ENCODE data around the gene EPS8L1. TPM values are rescaled to one million over a fixed set of nuclear protein-coding genes. Genes with fewer than 3 reads are reported as not detected.
"Not testable (repeated sequence)": the region's sequence is repeated elsewhere in the genome, so short reads cannot be mapped to it uniquely, and the experiment has no call there.

The EPS8L1 gene
- total RNA-seq: 1 to 10 TPM; 5.1 to 7.6 TPM

GRCh38 chr19:55075371-55075998, at the start of gene EPS8L1:
EPS8L1 (plus strand) TSS chr19:55075869; CDS start chr19:55076445, 576 bp downstream.
- Mint-ChIP-seq H3K36me3 (peaks cover 3% of the 10 kb centered on the region), H3K4me1 (peaks cover 7% of the 10 kb centered on the region), H3K27ac (no peak within 1 kb of the TSS), H3K27me3 (peaks cover 24% of the 10 kb centered on the region), H3K9me3 (no peaks in the 10 kb centered on the region), H3K4me3 (no peak within 1 kb of the TSS)
- POLR2A ChIA-PET: no interaction called here
- ATAC-seq (ENCODE audit: low read depth) (no peak), DNase-seq (no peak)

DNA sequence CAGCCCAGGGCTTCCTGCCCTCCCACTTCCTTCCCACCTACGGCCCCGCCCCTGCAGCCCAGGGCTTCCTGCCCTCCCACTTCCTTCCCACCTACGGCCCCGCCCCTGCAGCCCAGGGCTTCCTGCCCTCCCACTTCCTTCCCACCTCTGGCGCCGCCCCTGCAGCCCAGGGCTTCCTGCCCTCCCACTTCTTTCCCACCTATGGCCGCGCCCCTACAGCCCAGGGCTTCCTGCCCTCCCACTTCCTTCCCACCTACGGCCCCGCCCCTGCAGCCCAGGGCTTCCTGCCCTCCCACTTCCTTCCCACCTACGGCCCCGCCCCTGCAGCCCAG, 48.6 kb upstream of the EPS8L1 start:
- DNase-seq; H3K4me1 Mint-ChIP-seq; H3K4me3 Mint-ChIP-seq; POLR2A ChIA-PET; ATAC-seq (ENCODE audit: low read depth); H3K27me3 Mint-ChIP-seq: not testable (repeated sequence)
- Mint-ChIP-seq H3K9me3 (peaks cover 35% of the 10 kb centered on the region), H3K36me3 (peaks cover 47% of the 10 kb centered on the region), H3K27ac (peak overlapping the region; percentile 48)

- H3K36me3 Mint-ChIP-seq: peaks cover 43% of the 10 kb centered on the region
- H3K4me1 Mint-ChIP-seq: peaks cover 4% of the 10 kb centered on the region
- DNase-seq (no peak), ATAC-seq (ENCODE audit: low read depth) (no peak)
- peak overlapping the region; percentile 48 for H3K27ac Mint-ChIP-seq
- POLR2A ChIA-PET: no interaction called here
- H3K9me3 Mint-ChIP-seq: peaks cover 30% of the 10 kb centered on the region
- no peak overlapping the region for H3K4me3 Mint-ChIP-seq
- no peaks in the 10 kb centered on the region for H3K27me3 Mint-ChIP-seq
Observed at GRCh38 chr19:55027472-55028337, 48.0 kb upstream of the EPS8L1 start.

DNA sequence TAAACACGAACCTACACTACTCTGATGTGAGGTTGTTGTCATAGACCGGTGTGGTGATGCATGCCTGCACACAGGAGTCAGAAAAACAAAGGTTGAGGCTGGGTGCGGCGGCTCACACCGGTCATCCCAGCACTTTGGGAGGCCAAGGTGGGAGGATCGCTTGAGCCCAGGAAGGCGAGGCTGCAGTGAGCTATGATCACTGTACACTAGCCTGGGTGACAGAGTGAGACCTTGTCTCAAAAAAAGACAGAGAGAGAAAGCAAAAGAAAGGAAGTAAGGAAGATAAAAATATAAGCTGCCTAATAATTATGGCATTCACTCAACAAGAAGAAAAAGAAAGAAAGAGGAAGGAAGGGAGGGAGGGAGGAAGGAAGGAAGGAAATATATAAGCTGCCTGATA, 46.9 kb upstream of the EPS8L1 start:
- Mint-ChIP-seq H3K4me3 (no peak overlapping the region), H3K4me1 (peaks cover 4% of the 10 kb centered on the region), H3K27ac (no peak overlapping the region), H3K36me3 (peaks cover 39% of the 10 kb centered on the region), H3K27me3 (no peaks in the 10 kb centered on the region), H3K9me3 (peaks cover 25% of the 10 kb centered on the region)
- DNase-seq: no peak
- POLR2A ChIA-PET: interaction anchor here (0.5 kb wide), 1 partner anchor 8 kb away, joined by 6 read pairs; no protein-coding TSS in a partner anchor
- ATAC-seq (ENCODE audit: low read depth): no peak

- H3K36me3 Mint-ChIP-seq: peaks cover 32% of the 10 kb centered on the region
- ATAC-seq (ENCODE audit: low read depth) (no peak), DNase-seq (no peak)
- H3K4me1 Mint-ChIP-seq: peaks cover 2% of the 10 kb centered on the region
- peaks cover 16% of the 10 kb centered on the region for H3K9me3 Mint-ChIP-seq
- H3K27me3 Mint-ChIP-seq: no peaks in the 10 kb centered on the region
- POLR2A ChIA-PET: no interaction called here
- no peak overlapping the region for H3K27ac Mint-ChIP-seq
- H3K4me3 Mint-ChIP-seq: no peak overlapping the region
Observed at GRCh38 chr19:55031178-55031577, 44.5 kb upstream of the EPS8L1 start.

DNA sequence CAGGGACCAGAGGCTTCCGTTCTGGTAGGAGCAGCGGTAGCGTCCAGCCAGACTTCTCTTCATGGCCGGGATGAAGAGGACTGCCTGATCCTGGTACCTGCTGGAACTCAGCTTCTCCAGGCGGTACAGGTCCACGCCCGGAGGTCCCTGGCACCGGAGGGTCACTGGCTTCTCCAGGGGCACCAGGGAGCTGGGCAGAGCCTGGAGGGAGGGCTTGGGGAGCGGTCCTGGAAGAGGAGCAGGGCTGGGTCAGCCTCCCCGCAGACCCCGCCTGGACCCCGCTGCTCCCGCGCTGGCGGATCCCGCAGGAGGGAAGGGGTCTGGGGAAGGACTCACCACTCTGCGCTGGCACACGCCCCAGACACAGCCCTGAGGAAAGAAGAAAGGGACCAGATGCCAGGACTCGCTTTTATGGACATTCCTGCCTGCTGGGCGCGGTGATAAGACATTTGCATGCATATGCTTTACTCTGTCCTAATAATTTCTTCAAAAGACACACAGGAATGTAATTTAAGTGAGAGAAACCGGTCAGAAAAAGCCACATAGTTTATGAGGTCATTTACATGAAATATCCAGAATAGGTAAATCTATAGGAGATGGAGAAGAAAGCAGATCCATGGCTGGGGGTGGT, 43.4 kb upstream of the EPS8L1 start:
- H3K9me3 Mint-ChIP-seq: peaks cover 15% of the 10 kb centered on the region
- ATAC-seq (ENCODE audit: low read depth): no peak
- no peak overlapping the region for H3K4me3 Mint-ChIP-seq
- no peaks in the 10 kb centered on the region for H3K27me3 Mint-ChIP-seq
- POLR2A ChIA-PET: interaction anchor here (0.6 kb wide), 1 partner anchor 870 kb away, joined by 3 read pairs; no protein-coding TSS in a partner anchor
- peaks cover 31% of the 10 kb centered on the region for H3K36me3 Mint-ChIP-seq
- no peaks in the 10 kb centered on the region for H3K4me1 Mint-ChIP-seq
- no peak for DNase-seq
- H3K27ac Mint-ChIP-seq: no peak overlapping the region

DNA sequence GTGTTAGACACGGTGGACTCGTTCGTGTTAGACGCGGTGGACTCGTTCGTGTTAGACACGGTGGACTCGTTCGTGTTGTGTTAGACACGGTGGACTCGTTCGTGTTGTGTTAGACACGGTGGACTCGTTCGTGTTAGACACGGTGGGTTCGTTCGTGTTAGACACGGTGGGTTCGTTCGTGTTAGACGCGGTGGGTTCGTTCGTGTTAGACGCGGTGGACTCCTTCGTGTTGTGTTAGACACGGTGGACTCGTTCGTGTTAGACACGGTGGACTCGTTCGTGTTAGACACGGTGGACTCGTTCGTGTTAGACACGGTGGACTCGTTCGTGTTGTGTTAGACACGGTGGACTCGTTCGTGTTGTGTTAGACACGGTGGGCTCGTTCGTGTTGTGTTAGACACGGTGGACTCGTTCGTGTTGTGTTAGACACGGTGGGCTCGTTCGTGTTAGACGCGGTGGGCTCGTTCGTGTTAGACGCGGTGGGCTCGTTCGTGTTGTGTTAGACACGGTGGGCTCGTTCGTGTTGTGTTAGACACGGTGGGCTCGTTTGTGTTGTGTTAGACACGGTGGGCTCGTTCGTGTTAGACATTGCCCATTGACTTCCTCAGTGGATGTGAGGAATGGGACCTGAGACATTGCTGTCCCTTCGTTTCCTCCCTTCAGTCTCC, 42.6 kb upstream of the EPS8L1 start:
- ATAC-seq (ENCODE audit: low read depth); H3K4me1 Mint-ChIP-seq; H3K4me3 Mint-ChIP-seq; DNase-seq; H3K27ac Mint-ChIP-seq; POLR2A ChIA-PET; H3K27me3 Mint-ChIP-seq: not testable (repeated sequence)
- H3K36me3 Mint-ChIP-seq: peaks cover 31% of the 10 kb centered on the region
- peaks cover 15% of the 10 kb centered on the region for H3K9me3 Mint-ChIP-seq

DNA sequence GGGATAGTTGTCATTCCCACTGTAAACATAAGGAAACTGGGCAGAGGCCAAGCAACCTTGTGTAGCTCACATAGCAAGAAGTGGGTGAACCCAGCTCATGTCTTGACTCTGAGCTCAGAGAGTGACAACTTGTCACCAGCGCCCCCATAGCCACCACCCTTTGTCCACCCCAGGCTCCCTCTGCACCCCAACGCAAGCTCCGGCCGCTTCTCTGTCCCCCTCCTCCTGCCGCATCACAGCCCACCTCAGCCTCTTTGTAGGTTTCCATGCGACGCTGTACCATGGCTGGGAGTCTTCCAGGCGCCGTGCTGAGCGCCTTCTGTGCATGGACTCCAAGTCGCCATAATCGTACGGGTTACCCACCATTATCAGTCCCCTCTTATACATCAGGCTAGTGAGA, 40.9 kb upstream of the EPS8L1 start:
- POLR2A ChIA-PET: interaction anchor here (0.7 kb wide), 1 partner anchor 167 kb away, joined by 3 read pairs; no protein-coding TSS in a partner anchor
- H3K9me3 Mint-ChIP-seq: peaks cover 10% of the 10 kb centered on the region
- DNase-seq: no peak
- peaks cover 2% of the 10 kb centered on the region for H3K4me1 Mint-ChIP-seq
- no peaks in the 10 kb centered on the region for H3K27me3 Mint-ChIP-seq
- peaks cover 32% of the 10 kb centered on the region for H3K36me3 Mint-ChIP-seq
- ATAC-seq (ENCODE audit: low read depth): no peak
- H3K27ac Mint-ChIP-seq: no peak overlapping the region
- H3K4me3 Mint-ChIP-seq: no peak overlapping the region

DNA sequence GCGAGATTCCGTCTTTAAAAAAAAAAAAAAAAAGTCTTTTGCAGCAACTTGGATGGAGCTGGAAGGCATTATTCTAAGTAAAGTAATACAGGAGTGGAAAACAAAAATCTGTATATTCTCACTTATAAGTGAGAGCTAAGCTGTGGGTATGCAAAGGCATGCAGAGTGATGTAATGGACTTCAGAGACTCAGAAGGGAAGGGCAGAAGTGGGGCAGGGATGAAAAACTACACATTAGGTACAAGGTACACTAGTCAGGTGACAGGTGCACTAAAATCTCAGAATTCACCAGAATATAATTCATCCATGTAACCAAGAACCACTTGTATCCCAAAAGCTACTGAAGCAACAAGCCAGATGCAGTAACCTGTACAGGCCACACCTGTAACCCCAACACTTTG, 39.6 kb upstream of the EPS8L1 start:
- ATAC-seq (ENCODE audit: low read depth) (no peak), DNase-seq (no peak)
- H3K36me3 Mint-ChIP-seq: peaks cover 38% of the 10 kb centered on the region
- H3K27me3 Mint-ChIP-seq: no peaks in the 10 kb centered on the region
- peaks cover 6% of the 10 kb centered on the region for H3K4me1 Mint-ChIP-seq
- POLR2A ChIA-PET: interaction anchor here (0.7 kb wide), 2 partner anchors 79 to 161 kb away, joined by 3 to 4 read pairs; no protein-coding TSS in a partner anchor
- peaks cover 11% of the 10 kb centered on the region for H3K9me3 Mint-ChIP-seq
- H3K4me3 Mint-ChIP-seq: no peak overlapping the region
- H3K27ac Mint-ChIP-seq: no peak overlapping the region

GRCh38 chr19:55037603-55038002, 38.1 kb upstream of the EPS8L1 start:
- not testable (repeated sequence) for H3K27me3 Mint-ChIP-seq; H3K4me3 Mint-ChIP-seq; ATAC-seq (ENCODE audit: low read depth); DNase-seq; H3K9me3 Mint-ChIP-seq; H3K27ac Mint-ChIP-seq
- Mint-ChIP-seq H3K36me3 (peaks cover 47% of the 10 kb centered on the region), H3K4me1 (peaks cover 21% of the 10 kb centered on the region)
- POLR2A ChIA-PET: interaction anchor here (0.7 kb wide), 1 partner anchor 9 kb away, joined by 6 read pairs; no protein-coding TSS in a partner anchor

DNA sequence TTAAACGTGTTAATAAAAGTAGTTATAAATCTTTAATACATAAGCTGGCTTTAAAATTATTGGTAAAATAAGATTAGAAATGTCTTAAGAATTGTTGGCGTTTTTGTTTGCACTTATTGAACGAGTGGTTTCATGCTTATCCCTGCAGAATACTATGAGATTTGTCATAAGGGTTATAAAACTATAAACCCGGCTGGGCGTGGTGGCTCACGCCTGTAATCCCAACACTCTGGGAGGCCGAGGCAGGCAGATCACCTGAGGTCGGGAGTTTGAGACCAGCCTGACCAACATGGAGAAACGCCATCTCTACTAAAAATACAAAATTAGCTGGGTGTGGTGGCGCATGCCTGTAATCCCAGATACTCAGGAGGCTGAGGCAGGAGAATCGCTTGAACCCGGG, 35.0 kb upstream of the EPS8L1 start:
- POLR2A ChIA-PET; H3K27ac Mint-ChIP-seq; DNase-seq; ATAC-seq (ENCODE audit: low read depth); H3K4me3 Mint-ChIP-seq; H3K27me3 Mint-ChIP-seq; H3K9me3 Mint-ChIP-seq: not testable (repeated sequence)
- H3K36me3 Mint-ChIP-seq: peaks cover 52% of the 10 kb centered on the region
- peaks cover 29% of the 10 kb centered on the region for H3K4me1 Mint-ChIP-seq

- POLR2A ChIA-PET: interaction anchor here (0.7 to 1.3 kb wide), 5 partner anchors 36 to 314 kb away, joined by 4 to 9 read pairs (median 5); partner anchors contain the start of gene PPP1R12C
- H3K36me3 Mint-ChIP-seq: peaks cover 52% of the 10 kb centered on the region
- H3K27ac Mint-ChIP-seq: peak overlapping the region; percentile 95
- no peak for ATAC-seq (ENCODE audit: low read depth)
- no peak for DNase-seq
- peak overlapping the region; percentile 87 for H3K4me3 Mint-ChIP-seq
- peaks cover 29% of the 10 kb centered on the region for H3K4me1 Mint-ChIP-seq
- peaks cover 2% of the 10 kb centered on the region for H3K9me3 Mint-ChIP-seq
- H3K27me3 Mint-ChIP-seq: no peaks in the 10 kb centered on the region
Observed at GRCh38 chr19:55041244-55041626, 34.4 kb upstream of the EPS8L1 start.

All from activated naive CD8-positive, alpha-beta T cell treated with anti-CD3 and anti-CD28 coated beads, Interleukin-2, amount 10 ng/mL, durations not matched to agents 7 days and 5 days (primary cell).